Measurements from ENCODE around the gene FAM240A.
"Not testable (repeated sequence)": the region's sequence is repeated elsewhere in the genome, so short reads cannot be mapped to it uniquely, and the experiment has no call there.

Gene FAM240A

GRCh38 chr3:46587268-46587667, 25.1 kb upstream of the FAM240A start:
- DNase-seq, result not testable (repeated sequence)

- peak; percentile 10 for DNase-seq
These were observed 19.0 kb upstream of the FAM240A start for GRCh38 chr3:46593274-46593862.

- no peak for DNase-seq
These were observed 18.3 kb upstream of the FAM240A start for GRCh38 chr3:46593979-46594378.

GRCh38 chr3:46594723-46595122, 17.6 kb upstream of the FAM240A start:
- no peak for DNase-seq

GRCh38 chr3:46595819-46596314, 16.5 kb upstream of the FAM240A start:
- DNase-seq, result no peak

GRCh38 chr3:46599590-46599989, 12.7 kb upstream of the FAM240A start:
- no peak for DNase-seq

- no peak for DNase-seq
These were observed 8.8 kb upstream of the FAM240A start for GRCh38 chr3:46603446-46604046.

GRCh38 chr3:46604127-46604526, 8.2 kb upstream of the FAM240A start:
- no peak for DNase-seq

- DNase-seq, result no peak
These were observed 4.7 kb upstream of the FAM240A start for GRCh38 chr3:46607603-46608028.

- no peak for DNase-seq
These were observed 3.1 kb upstream of the FAM240A start for GRCh38 chr3:46609212-46609721.

- no peak for DNase-seq
These were observed 2.2 kb upstream of the FAM240A start for GRCh38 chr3:46609944-46610722.

GRCh38 chr3:46613313-46614005, 1.1 kb downstream of the FAM240A start:
- no peak for DNase-seq

- DNase-seq, result no peak
These were observed 2.1 kb downstream of the FAM240A start for GRCh38 chr3:46614431-46614830.

GRCh38 chr3:46615050-46615775, 2.9 kb downstream of the FAM240A start:
- no peak for DNase-seq

- no peak for DNase-seq
These were observed 3.7 kb downstream of the FAM240A start for GRCh38 chr3:46615976-46616375.

- no peak for DNase-seq
These were observed 5.6 kb downstream of the FAM240A start for GRCh38 chr3:46617941-46618340.

- DNase-seq, result peak; percentile 49
These were observed 7.8 kb downstream of the FAM240A start for GRCh38 chr3:46619845-46620778.

- no peak for DNase-seq
These were observed 12.2 kb downstream of the FAM240A start for GRCh38 chr3:46624533-46624932.

GRCh38 chr3:46624975-46625490, 12.7 kb downstream of the FAM240A start:
- DNase-seq, result no peak

- no peak for DNase-seq
These were observed 13.7 kb downstream of the FAM240A start for GRCh38 chr3:46626039-46626438.

GRCh38 chr3:46627078-46627477, 14.8 kb downstream of the FAM240A start:
- DNase-seq, result no peak

Measured in NCI-H146 (cell line).